WTC11 (cell line): Measurements from ENCODE around the gene OPN4. TPM values are rescaled to one million over a fixed set of nuclear protein-coding genes. Genes with fewer than 3 reads are reported as not detected.
A peak's percentile ranks its signal among the peaks of the same experiment; 100 is the strongest.

Experiments
- ATAC-seq: fragments of 200-7000 bp; cut with Tn5 transposase; 2 replicates; pipeline ENCODE4 v1.10.0; 2021; ENCODE audit warnings: mild to moderate bottlenecking, moderate library complexity
- CTCF ChIA-PET: fragments of 300-600 bp; sonication (Branson Sonifier 250); formaldehyde crosslinking; loops from one replicate; lab custom pipeline; 2021; ENCODE audit warnings: antibody characterized with exemption; lab: Charles Lee
- POLR2A ChIA-PET: fragments of 350-600 bp; sonication (Branson Sonifier 250); formaldehyde crosslinking; loops from one replicate; lab custom pipeline; 2021; ENCODE audit warnings: antibody characterized with exemption; lab: Charles Lee
- DNase-seq: peaks from one replicate; pipeline ENCODE4 v3.0.0; 2021; ENCODE audit warnings: low spot score
- H3K27ac Mint-ChIP-seq: 2 replicates; pipeline ENCODE4 v1.8.0; 2021; ENCODE audit warnings: mixed read lengths
- H3K27me3 Mint-ChIP-seq: 2 replicates; pipeline ENCODE4 v1.8.0; 2021; ENCODE audit warnings: low read depth, mild to moderate bottlenecking, moderate library complexity, mixed read lengths
- H3K36me3 Mint-ChIP-seq: 2 replicates; pipeline ENCODE4 v1.8.0; 2021; ENCODE audit warnings: mixed read lengths
- H3K4me1 Mint-ChIP-seq: 2 replicates; pipeline ENCODE4 v1.8.0; 2022; ENCODE audit warnings: mixed read lengths
- H3K4me3 Mint-ChIP-seq: 2 replicates; pipeline ENCODE4 v1.8.0; 2021; ENCODE audit warnings: mild to moderate bottlenecking, moderate library complexity, mixed read lengths
- H3K9me3 Mint-ChIP-seq: 2 replicates; pipeline ENCODE4 v1.8.0; 2021; ENCODE audit warnings: mixed read lengths
- E2F5 ChIP-seq: sonication (generic); formaldehyde crosslinking; IDR thresholded peaks from 2 replicates; pipeline ENCODE4 v1.8.1; 2022; ENCODE audit warnings: mild to moderate bottlenecking, moderate library complexity, missing genetic modification reagents
- ESRRA ChIP-seq: sonication (generic); formaldehyde crosslinking; IDR thresholded peaks from 2 replicates; pipeline ENCODE4 v1.8.1; 2022; ENCODE audit warnings: mild to moderate bottlenecking, missing genetic modification reagents, borderline replicate concordance
- FOXP1 ChIP-seq: sonication (generic); formaldehyde crosslinking; IDR thresholded peaks from 2 replicates; pipeline ENCODE4 v1.8.0; 2022; ENCODE audit warnings: missing genetic modification reagents, mild to moderate bottlenecking, moderate library complexity, borderline replicate concordance
- FOXP4 ChIP-seq: sonication (generic); formaldehyde crosslinking; IDR thresholded peaks from 2 replicates; pipeline ENCODE4 v1.8.0; 2022; ENCODE audit warnings: mild to moderate bottlenecking, missing genetic modification reagents
- GRHL2 ChIP-seq: fragments of 250-450 bp; sonication (Bioruptor Pico); IDR thresholded peaks from 2 replicates; pipeline ENCODE4 v1.8.0; 2022; ENCODE audit warnings: mild to moderate bottlenecking, moderate library complexity; ENCODE audit not compliant: insufficient replicate concordance, severe bottlenecking
- NR3C1 ChIP-seq: sonication (generic); formaldehyde crosslinking; conservative IDR thresholded peaks from 2 replicates; pipeline ENCODE4 v1.8.1; 2023; ENCODE audit warnings: low read depth, mild to moderate bottlenecking, missing genetic modification reagents
- ZNF219 ChIP-seq: sonication (generic); formaldehyde crosslinking; IDR thresholded peaks from 2 replicates; pipeline ENCODE4 v1.8.0; 2023; ENCODE audit warnings: missing genetic modification reagents, mild to moderate bottlenecking, borderline replicate concordance
- ZNF317 ChIP-seq: sonication (generic); formaldehyde crosslinking; IDR thresholded peaks from 2 replicates; pipeline ENCODE4 v1.8.1; 2023; ENCODE audit warnings: low read depth, mild to moderate bottlenecking, moderate library complexity, missing genetic modification reagents, borderline replicate concordance
- ZNF396 ChIP-seq: fragments of 250-450 bp; sonication (Bioruptor Pico); IDR thresholded peaks from 2 replicates; pipeline ENCODE4 v1.8.0; 2021; ENCODE audit warnings: mild to moderate bottlenecking, moderate library complexity, borderline replicate concordance
- ZNF423 ChIP-seq: fragments of 250-450 bp; sonication (Bioruptor Pico); IDR thresholded peaks from 2 replicates; pipeline ENCODE4 v2.1.2; 2022; ENCODE audit warnings: mild to moderate bottlenecking, moderate library complexity
- total RNA-seq: library from RNA; stranded (reverse); gene quantifications from 3 replicates; pipeline ENCODE4 v1.2.3, GENCODE V29; 2021
- TF ChIP-seq, protein P1 (sequence below): sonication (generic); formaldehyde crosslinking; IDR thresholded peaks from 2 replicates; pipeline ENCODE4 v1.8.0; 2023; ENCODE audit warnings: missing genetic modification reagents, mild to moderate bottlenecking, borderline replicate concordance
- TF ChIP-seq, protein P2 (sequence below): sonication (generic); formaldehyde crosslinking; IDR thresholded peaks from 2 replicates; pipeline ENCODE4 v1.8.1; 2023; ENCODE audit warnings: mild to moderate bottlenecking, missing genetic modification reagents, borderline replicate concordance
- TF ChIP-seq, protein P3 (sequence below): sonication (generic); formaldehyde crosslinking; IDR thresholded peaks from 2 replicates; pipeline ENCODE4 v1.8.1; 2023; ENCODE audit warnings: mild to moderate bottlenecking, missing genetic modification reagents
- TF ChIP-seq, protein P4 (sequence below): fragments of 250-450 bp; sonication (Bioruptor Pico); IDR thresholded peaks from 2 replicates; pipeline ENCODE4 v1.9.0; 2021; ENCODE audit warnings: mild to moderate bottlenecking, borderline replicate concordance

OPN4 gene
- total RNA-seq, 1 experiment from 2014 or later = not detected

GRCh38 chr10:86689146-86689545 is 34.8 kb downstream of the OPN4 start:
- CTCF ChIA-PET = interaction anchor here (0.6 to 1.4 kb wide), 4 partner anchors 17 to 1471 kb away, joined by 3 to 4 read pairs (median 3); no protein-coding TSS in a partner anchor
- POLR2A ChIA-PET = no interaction called here
- ATAC-seq = no peak
- Mint-ChIP-seq H3K27me3 (no peaks in the 10 kb centered on the region), H3K9me3 (no peaks in the 10 kb centered on the region), H3K4me3 (no peak overlapping the region), H3K4me1 (peaks cover 44% of the 10 kb centered on the region), H3K36me3 (no peaks in the 10 kb centered on the region), H3K27ac (no peak overlapping the region)
- no peak for DNase-seq
- TF ChIP-seq E2F5 (CRISPR knock-in tag) (no peak), ZNF423 (CRISPR knock-in tag) (no peak), ZNF396 (CRISPR knock-in tag) (no peak), ZNF317 (CRISPR knock-in tag) (no peak), FOXP1 (CRISPR knock-in tag) (no peak), ZNF219 (CRISPR knock-in tag) (no peak)
- TF ChIP-seq, protein P1, sequence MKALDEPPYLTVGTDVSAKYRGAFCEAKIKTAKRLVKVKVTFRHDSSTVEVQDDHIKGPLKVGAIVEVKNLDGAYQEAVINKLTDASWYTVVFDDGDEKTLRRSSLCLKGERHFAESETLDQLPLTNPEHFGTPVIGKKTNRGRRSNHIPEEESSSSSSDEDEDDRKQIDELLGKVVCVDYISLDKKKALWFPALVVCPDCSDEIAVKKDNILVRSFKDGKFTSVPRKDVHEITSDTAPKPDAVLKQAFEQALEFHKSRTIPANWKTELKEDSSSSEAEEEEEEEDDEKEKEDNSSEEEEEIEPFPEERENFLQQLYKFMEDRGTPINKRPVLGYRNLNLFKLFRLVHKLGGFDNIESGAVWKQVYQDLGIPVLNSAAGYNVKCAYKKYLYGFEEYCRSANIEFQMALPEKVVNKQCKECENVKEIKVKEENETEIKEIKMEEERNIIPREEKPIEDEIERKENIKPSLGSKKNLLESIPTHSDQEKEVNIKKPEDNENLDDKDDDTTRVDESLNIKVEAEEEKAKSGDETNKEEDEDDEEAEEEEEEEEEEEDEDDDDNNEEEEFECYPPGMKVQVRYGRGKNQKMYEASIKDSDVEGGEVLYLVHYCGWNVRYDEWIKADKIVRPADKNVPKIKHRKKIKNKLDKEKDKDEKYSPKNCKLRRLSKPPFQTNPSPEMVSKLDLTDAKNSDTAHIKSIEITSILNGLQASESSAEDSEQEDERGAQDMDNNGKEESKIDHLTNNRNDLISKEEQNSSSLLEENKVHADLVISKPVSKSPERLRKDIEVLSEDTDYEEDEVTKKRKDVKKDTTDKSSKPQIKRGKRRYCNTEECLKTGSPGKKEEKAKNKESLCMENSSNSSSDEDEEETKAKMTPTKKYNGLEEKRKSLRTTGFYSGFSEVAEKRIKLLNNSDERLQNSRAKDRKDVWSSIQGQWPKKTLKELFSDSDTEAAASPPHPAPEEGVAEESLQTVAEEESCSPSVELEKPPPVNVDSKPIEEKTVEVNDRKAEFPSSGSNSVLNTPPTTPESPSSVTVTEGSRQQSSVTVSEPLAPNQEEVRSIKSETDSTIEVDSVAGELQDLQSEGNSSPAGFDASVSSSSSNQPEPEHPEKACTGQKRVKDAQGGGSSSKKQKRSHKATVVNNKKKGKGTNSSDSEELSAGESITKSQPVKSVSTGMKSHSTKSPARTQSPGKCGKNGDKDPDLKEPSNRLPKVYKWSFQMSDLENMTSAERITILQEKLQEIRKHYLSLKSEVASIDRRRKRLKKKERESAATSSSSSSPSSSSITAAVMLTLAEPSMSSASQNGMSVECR (CRISPR knock-in tag) = no peak

GRCh38 chr10:86690231-86690630 is 35.9 kb downstream of the OPN4 start:
- Mint-ChIP-seq H3K27ac (peak overlapping the region; percentile 68; the same call in 1 of the 2 replicates), H3K4me3 (no peak overlapping the region), H3K27me3 (peaks cover 6% of the 10 kb centered on the region; the same call in 1 of the 2 replicates), H3K9me3 (no peaks in the 10 kb centered on the region), H3K36me3 (no peaks in the 10 kb centered on the region), H3K4me1 (peaks cover 45% of the 10 kb centered on the region)
- ChIA-PET CTCF (interaction anchor here (1.0 kb wide), 1 partner anchor 209 kb away, joined by 3 read pairs; no protein-coding TSS in a partner anchor), POLR2A (no interaction called here)
- DNase-seq (no peak), ATAC-seq (no peak)
- TF ChIP-seq, protein P2, sequence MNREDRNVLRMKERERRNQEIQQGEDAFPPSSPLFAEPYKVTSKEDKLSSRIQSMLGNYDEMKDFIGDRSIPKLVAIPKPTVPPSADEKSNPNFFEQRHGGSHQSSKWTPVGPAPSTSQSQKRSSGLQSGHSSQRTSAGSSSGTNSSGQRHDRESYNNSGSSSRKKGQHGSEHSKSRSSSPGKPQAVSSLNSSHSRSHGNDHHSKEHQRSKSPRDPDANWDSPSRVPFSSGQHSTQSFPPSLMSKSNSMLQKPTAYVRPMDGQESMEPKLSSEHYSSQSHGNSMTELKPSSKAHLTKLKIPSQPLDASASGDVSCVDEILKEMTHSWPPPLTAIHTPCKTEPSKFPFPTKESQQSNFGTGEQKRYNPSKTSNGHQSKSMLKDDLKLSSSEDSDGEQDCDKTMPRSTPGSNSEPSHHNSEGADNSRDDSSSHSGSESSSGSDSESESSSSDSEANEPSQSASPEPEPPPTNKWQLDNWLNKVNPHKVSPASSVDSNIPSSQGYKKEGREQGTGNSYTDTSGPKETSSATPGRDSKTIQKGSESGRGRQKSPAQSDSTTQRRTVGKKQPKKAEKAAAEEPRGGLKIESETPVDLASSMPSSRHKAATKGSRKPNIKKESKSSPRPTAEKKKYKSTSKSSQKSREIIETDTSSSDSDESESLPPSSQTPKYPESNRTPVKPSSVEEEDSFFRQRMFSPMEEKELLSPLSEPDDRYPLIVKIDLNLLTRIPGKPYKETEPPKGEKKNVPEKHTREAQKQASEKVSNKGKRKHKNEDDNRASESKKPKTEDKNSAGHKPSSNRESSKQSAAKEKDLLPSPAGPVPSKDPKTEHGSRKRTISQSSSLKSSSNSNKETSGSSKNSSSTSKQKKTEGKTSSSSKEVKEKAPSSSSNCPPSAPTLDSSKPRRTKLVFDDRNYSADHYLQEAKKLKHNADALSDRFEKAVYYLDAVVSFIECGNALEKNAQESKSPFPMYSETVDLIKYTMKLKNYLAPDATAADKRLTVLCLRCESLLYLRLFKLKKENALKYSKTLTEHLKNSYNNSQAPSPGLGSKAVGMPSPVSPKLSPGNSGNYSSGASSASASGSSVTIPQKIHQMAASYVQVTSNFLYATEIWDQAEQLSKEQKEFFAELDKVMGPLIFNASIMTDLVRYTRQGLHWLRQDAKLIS (CRISPR knock-in tag) = no peak
- TF ChIP-seq, protein P3, sequence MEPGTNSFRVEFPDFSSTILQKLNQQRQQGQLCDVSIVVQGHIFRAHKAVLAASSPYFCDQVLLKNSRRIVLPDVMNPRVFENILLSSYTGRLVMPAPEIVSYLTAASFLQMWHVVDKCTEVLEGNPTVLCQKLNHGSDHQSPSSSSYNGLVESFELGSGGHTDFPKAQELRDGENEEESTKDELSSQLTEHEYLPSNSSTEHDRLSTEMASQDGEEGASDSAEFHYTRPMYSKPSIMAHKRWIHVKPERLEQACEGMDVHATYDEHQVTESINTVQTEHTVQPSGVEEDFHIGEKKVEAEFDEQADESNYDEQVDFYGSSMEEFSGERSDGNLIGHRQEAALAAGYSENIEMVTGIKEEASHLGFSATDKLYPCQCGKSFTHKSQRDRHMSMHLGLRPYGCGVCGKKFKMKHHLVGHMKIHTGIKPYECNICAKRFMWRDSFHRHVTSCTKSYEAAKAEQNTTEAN (CRISPR knock-in tag) = no peak
- TF ChIP-seq, protein P4, sequence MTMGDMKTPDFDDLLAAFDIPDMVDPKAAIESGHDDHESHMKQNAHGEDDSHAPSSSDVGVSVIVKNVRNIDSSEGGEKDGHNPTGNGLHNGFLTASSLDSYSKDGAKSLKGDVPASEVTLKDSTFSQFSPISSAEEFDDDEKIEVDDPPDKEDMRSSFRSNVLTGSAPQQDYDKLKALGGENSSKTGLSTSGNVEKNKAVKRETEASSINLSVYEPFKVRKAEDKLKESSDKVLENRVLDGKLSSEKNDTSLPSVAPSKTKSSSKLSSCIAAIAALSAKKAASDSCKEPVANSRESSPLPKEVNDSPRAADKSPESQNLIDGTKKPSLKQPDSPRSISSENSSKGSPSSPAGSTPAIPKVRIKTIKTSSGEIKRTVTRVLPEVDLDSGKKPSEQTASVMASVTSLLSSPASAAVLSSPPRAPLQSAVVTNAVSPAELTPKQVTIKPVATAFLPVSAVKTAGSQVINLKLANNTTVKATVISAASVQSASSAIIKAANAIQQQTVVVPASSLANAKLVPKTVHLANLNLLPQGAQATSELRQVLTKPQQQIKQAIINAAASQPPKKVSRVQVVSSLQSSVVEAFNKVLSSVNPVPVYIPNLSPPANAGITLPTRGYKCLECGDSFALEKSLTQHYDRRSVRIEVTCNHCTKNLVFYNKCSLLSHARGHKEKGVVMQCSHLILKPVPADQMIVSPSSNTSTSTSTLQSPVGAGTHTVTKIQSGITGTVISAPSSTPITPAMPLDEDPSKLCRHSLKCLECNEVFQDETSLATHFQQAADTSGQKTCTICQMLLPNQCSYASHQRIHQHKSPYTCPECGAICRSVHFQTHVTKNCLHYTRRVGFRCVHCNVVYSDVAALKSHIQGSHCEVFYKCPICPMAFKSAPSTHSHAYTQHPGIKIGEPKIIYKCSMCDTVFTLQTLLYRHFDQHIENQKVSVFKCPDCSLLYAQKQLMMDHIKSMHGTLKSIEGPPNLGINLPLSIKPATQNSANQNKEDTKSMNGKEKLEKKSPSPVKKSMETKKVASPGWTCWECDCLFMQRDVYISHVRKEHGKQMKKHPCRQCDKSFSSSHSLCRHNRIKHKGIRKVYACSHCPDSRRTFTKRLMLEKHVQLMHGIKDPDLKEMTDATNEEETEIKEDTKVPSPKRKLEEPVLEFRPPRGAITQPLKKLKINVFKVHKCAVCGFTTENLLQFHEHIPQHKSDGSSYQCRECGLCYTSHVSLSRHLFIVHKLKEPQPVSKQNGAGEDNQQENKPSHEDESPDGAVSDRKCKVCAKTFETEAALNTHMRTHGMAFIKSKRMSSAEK (CRISPR knock-in tag) = no peak
- TF ChIP-seq NR3C1 (CRISPR knock-in tag) (no peak), ESRRA (no peak), GRHL2 (CRISPR knock-in tag) (no peak), FOXP4 (CRISPR knock-in tag) (no peak)
